Measurements from ENCODE around the gene TDRKH.

- no peak for TF ChIP-seq POLR2A (IDR thresholded peaks at IDR 0.05; ENCODE audit: low read length)
- no peak for TF ChIP-seq GATA1 (IDR thresholded peaks at IDR 0.05; ENCODE audit: low read depth, low read length)
These were observed 49.4 kb upstream of the TDRKH start, which contains the start of gene C2CD4D for GRCh38 chr1:151839457-151840403.
